Measurements from ENCODE around the gene VSX2.
A peak's percentile ranks its signal among the peaks of the same experiment; 100 is the strongest.

Gene VSX2

DNA sequence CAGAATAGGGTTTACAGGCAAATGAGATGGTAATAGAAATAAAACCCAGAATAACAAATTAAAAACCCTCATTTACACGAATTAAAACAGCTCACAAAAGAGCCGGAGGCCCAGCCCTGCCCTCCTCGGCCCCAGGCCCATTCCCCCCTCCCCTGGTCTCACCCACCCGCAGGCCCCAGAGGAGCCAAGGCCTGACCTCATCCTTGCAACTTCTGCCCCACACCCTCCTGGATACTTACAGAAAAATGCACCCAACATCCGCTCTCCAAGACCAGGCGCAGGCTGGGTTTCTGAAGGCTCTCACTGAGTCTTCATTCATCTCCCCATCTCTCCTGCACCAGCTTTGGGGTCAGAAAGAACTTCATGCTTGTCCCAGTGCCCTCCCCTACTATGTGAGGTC, 16.2 kb upstream of the VSX2 start:
- no peak for DNase-seq

DNA sequence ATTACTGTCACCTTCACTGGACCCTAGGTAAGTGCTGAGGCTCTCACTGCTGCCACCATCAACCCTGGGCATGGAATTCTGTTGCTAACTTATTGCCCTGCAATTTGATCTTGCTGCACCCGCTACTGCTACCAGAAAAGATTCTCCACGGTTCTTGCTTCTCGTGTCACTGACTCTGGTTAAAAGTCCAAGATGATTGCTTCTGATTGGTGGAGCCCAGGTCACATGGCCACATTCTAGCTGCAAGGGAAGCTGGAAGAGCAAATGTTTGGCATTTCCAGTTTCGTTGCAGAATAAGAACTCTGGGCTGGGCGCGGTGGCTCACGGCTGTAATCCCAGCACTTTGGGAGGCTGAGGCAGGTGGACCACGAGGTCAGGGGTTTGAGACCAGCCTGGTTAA, 7.5 kb upstream of the VSX2 start:
- DNase-seq, result no peak

DNA sequence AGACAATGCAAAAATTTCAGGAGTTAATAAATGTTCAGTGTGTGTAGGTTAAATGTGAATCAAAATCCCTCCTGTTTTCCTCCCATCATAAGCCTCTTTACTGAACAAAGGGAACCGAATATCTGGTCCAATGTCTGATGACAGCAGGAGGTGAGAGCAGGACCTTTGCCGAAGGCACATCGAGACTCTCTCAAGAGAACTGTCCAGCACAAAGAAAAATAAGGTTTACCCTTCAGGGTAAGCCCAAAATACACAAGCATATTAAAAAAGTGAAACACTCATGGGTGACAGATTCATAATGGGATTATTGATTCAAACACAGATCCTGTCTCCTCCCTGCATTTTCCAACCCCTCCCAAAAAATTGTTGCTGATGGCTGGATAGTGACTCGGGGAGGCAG, 4.2 kb upstream of the VSX2 start:
- no peak for DNase-seq

DNA sequence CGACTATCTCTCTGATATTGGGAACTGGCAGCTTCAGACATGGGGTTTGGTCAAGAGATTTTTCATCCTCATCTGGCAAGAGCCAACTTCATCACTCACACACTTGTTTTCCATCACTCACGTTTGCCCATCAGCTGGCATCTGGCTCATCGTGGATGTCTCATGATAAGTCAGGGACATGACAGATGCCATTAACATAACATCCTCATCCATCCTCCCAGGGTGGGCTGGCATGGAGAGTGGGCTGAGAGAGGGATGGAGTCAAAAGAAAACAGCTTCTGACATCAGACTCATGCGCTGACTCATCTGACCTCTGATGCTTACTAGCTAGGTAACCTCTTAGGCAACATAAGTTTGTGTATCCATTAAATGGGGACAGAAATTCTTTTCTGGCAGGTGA, 1.8 kb upstream of the VSX2 start:
- DNase-seq, result no peak

DNA sequence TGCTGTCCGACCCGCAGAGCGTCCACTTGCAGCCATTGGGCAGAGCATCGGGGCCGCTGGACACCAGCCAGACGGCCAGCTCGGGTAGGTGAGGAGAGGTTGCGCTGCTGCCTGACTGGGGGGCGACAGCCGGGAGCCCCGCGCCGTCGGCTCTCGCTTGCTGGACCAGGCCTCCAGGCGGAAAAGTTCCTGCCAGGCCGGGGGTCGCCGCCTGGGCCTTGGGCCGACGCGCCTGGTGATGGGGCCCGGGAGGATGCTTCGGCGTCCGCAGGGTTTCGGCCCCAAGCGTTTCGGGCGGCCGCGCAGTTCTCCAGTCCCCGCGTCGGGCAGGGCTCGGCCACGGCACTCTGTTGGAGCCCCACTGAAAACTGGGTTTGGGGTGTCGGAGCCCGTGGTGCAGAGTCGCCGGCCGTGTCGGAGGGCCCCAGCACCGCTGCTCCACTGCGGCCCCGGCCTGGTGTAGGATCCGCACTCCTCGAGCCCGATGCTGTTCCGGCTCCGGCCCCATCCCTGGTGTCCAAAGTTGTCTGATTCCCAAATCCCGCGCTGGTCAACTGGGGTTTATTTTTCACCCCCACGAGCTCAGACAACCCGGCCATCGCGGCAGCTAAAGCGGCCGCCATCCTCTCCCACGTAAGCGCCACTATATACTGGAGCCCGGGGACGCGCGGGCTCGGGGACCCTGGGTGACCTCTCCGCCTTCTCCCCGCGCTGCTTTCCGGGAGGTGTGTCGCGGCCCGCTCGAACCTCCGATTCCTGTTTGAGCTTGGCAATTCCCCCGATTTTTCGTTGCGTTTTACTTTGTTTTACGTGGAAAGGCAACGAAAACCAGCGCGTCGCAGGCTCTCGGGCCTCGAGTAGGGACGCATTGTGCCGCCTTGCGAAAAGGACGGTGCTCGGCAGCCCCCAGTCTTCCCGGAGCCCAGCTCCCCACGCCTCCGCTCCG, 872 bp downstream of the VSX2 start:
- no peak for DNase-seq

DNA sequence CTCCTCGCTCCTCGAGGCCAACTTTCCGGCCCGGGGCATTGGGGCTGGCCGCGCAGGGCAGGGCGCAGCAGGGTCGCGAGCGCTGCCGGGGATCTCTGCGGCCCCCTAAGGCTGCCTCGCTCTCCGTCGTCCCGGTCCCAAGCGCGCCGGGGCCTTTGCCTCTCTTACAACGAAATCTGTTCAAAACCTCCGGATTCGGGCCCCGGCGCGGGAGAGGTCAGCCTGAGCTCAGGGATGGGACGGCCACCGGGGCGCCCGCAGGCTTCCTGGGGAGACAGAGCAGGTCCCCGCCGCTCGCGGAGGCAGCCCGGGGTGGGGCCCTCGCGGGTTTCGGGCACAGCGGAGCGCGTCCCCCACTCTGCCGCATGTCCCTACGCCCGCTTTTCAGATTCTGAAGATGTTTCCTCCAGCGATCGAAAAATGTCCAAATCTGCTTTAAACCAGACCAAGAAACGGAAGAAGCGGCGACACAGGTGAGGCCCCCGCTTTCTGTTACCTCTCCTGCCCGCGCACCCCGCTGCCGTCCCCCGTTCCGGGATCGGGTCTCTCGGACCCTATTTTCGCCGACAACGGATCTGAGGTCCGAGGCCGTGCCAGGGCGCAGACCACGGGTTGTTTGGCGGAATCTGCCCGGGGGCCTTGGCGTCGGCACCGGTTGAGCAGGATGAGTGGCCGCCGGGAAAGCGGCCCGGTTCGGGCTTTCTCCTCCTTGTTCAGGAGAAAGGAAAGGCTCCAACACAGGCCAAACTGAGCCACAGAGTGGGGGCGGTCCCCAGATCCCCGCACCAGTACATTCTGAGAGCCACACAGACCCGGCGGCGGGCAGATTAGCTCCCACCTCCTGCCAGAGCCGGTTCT, 1.8 kb downstream of the VSX2 start:
- DNase-seq, result peak; percentile 26

DNA sequence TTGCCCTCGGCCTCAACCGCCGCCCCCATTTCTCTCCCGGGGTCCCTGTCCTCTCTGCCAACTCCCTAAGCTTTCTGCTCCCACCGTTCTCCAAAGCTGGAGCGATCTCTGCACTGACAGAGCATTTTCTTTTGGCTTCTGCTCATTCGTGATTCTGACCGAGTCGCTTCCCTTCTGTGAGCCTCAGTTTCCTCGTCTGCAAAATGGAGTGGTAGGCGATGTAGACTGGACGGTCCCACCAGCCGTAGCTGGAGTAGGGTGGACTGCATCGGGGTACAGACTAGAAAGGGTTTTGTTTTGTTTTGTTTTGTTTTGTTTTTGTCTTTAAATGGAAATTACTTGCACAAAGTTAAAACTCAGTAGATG, 2.4 kb downstream of the VSX2 start:
- no peak for DNase-seq

DNA sequence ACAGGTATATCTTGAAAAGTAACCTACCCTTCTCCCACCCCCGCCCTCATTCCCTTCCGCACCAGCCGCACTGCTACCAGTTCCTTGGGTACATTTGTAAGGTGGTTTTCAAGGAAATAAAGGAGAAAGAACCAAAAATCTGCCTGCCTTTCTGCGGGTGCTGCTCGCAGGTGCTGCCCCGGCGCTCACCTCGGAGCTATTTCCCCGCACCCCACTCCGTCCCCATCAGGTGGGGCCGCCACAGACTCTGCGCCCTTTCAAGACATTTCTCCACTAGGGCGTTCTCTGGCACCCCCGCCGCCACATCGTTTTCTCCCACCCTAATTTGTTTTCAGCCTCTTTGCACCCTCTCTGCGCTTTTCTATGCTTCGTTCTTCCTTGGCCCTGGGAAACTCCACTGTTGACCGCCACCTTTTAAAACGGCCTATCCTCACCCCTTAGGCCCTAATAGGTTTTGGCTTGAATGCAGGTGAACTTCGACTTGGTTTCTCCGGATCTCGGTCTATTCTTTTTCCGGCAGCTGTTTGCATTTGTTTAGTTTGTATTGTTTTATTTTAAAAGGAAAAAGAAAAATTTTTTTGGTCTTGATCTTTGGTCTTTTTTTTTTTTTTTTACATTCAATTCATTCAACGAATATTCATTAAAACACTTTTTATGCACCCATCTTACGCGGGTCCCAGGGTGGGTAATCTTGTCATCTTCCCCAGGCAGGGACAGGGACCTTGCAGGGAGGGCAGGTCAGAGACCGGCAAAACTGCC, 3.0 kb downstream of the VSX2 start:
- DNase-seq, result no peak

DNA sequence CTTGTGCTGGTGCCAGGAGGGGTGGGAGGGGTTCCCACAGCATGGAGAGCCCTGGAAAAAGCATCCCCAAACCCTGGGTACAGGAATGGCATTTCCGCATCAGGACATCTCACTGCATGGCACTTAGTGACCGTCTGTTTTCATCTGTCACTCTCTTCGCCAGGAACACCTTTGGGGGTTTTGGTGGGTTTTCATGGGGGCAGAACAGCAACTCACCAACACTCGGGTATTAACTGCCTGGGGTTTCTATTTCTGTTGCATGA, 3.5 kb downstream of the VSX2 start:
- DNase-seq, result no peak

DNA sequence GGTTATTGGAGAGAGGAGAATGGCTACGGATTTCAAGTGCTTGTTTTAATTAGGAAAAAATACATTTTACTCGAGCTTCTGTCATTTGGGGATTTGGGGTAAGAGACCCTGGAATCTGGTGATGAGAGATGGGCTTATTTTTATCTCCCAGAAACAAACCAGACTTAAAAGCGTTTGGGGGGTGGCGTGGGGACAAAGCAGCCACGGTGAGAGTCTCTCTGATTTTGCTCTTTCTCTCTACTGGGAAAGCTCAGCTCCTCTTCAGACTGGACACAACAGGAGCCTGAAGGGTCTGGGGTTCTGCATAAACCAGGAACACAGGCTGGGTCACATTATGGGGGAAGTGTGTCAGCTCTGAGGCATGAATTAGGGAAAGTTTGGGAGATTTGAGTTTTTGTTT, 3.8 kb downstream of the VSX2 start:
- no peak for DNase-seq

DNA sequence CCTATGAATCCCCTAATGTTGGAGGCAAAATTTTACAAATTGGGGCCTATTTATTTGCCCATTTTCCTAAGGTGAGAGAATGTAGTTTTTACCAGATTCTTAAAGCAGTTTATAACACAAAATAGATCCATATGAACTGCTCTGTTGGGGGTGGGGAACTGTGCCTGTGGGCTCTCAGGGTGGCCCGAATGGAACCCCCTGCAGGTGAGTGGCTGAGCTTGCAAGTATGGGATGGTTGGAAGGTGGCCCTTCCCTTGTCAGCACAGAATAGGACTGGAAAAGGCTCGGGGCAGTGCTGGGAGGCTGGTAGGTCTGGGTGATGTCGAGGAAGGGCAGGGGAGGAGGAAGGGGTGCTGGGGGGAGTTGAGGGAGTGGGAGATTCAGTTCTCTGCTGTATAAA, 4.9 kb downstream of the VSX2 start:
- no peak for DNase-seq

DNA sequence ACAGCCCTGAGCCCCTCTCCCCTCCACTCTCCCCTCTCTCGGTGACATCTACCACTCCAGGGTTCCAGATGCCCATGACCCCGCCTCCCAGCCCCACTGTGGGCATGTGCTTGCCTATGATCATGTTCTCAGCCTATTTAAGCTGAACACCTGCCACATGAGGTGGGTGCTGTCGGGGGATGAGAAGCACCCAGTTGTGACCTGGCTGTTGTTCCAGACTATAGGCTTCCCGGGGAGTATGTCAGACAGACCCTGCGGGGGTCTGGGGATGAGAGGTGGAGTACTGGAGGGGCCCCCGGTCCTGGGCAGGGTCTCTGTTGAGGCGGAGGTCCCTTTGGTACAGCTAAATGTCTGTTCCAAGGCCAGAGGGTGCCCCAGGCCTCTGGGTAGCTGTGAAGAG, 6.0 kb downstream of the VSX2 start:
- DNase-seq, result no peak

DNA sequence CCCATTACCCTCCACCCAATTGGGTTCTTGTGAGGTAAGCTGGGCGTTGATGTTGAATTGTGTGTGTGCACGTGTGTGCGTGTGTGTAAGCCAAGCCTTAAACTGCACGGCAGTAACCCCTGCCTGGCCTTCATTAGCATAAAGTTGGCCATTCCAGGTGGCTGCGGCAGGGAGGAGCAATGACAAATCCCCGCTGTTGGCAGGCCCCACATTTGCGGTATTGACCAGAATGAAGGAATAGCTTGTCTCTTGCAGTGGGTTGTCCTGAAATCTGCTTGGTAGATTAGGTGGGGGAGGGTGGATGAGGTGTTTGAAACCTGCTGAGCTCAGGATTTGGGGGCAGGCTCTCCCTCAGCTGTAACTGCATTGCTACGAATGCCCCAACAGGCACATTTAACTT, 7.3 kb downstream of the VSX2 start:
- DNase-seq, result no peak

DNA sequence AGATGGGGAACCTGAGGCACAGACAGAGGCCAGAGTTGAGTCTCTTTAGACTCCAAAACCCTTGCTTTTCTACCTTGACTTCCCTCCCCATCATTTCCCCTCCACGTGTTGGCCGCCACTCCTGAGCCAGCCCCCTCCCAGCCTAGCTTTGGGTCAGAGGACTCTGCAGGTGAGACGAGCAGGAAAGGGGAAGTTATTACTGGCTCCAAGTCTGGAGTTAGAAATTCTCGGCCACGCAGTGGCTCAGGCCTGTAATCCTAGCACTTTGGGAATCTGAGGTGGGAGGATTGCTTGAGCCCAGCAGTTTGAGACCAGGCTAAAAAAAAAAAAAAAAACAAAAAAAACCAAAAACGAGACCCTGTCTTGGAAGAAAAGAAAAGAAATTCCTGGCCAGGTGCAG, 8.8 kb downstream of the VSX2 start:
- DNase-seq, result no peak

DNA sequence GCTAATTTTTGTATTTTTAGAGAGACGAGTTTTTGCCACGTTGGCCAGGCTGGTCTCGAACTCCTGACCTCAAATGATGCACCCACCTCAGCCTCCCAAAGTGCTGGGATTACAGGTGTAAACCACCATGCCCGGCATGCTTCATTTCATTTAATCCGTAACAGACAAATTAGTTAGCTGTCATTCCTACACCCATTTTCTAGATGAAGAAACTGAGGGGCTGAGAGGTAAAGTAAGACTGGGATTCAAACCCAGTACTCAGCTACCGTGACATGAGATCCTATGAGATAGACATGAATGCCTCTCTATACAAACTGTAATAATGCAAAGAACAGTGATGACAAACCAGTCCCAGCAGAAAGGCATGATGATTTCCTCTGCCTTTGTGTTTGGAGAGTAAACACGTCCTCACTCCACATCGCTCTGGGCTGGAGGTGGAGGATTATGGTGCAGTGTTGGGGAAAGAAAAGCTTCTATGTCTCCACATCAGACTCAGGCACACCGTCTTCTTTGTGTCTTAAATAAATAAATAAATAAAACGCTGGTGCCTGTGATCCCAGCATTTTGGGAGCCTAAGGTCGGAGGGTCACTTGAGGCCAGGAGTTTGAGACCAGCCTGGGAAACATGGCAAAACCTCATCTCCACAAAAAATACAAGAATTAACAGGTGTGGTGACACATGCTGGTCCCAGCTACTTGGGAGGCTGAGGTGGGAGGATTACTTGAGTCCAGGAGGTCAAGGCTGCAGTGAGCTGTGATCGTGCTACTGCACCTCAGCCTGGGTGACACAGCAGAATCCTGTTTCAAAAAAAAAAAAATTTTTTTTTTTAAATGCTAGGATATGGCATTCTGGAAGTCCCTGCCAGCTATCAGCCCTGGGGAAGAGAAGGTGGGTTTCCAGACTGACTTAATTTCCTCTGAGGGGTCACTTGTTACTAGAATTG, 10.5 kb downstream of the VSX2 start:
- DNase-seq, result no peak

DNA sequence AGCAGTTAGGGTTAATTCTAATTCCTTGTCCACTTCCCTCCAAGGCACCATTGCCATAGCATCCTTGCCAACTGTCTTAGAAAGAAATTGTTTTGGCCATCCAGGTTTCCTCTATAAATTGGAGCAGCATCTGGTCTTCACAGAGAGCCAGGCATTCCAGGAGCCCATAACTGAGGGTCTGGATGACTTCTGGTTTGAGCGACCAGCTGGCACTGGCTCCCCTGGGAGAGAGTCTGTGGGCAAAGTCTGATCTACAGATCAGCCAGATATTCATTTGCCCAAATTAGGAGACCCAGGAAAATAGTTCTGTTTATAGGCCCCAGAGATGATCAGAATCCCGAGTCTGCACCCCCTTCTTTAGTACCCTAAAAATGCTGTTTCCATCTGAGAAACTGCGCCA, 16.0 kb downstream of the VSX2 start:
- DNase-seq, result no peak

DNA sequence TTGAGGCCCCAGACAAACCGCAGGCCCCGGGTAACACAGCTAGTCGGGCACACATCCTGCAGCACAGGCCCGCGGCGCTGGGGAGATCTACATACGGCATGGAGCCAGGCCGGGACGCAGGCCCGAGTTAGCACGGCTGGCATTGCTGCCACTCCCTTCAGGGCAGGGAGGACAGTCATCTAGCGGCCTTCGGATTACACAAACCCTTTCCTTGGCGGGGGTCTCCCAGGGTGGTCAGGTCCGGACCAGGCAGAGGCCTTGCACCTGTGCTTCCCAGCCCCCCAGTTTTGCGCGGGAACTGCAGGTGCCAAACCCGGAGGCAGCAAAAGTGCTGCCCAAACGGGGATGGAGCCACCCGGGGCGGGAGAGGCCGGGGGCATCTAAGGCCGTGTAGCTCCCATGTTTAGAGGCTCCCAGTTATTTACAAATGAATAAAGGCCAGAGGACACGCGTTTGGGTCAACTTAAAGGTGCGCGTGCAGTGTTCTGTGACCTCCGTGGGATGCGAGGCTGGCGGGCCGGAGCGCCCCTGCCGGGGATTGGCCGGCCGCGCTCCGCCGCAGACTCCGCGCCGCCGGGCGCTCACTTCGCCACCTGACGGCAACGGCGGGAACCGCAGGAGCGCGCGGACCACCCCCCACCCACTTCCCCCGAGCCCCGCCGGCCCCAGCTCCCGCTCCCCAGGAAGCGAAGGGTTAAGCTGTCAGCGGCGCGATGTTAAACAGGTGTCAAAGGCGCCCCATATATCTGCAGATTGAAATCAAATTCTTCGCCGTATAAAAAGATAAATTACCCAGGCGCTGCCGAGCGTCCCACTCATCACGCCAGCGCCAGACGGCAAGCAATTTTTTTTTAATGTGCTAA, 18.1 kb downstream of the VSX2 start:
- DNase-seq, result peak; percentile 77

DNA sequence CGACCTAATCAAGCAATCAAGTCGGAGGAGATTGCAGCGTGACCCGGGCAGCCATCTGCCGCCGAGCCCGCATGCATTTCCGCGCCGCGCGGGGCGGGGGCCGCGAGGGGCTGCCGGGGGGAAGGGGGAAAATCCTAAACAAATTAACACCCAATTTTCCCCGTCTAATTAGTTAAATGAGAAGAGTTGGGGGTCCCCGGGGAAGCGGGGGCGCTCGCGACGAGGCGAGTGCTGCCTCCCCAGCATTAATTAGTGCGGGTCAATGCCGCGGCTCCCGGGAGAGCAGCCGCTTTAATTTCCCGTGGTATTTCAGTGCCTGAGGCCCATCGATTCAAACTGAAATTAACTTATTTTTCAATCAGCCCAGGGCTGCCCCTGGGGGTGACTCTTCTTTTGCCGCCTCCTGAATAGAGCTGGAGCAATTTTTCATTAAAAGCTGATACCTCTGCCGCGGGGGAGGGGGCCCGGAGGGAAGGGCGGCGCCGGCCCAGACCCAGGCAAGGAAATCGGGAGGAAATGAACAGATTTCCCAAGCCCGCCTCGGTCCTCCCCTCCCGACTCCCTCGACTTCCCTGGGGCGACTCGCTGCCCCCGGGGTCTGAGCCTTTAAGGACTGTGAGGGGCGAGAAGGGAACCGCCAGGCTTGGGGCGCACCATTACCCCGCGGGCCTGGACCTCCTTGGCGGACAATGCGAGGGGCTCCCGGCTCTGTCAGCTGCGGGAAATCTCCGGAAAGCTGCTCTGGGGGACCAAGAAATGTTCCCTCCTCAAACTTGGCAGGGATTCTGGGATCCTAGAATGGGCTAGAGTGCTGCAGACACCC, 18.9 kb downstream of the VSX2 start:
- DNase-seq, result no peak

DNA sequence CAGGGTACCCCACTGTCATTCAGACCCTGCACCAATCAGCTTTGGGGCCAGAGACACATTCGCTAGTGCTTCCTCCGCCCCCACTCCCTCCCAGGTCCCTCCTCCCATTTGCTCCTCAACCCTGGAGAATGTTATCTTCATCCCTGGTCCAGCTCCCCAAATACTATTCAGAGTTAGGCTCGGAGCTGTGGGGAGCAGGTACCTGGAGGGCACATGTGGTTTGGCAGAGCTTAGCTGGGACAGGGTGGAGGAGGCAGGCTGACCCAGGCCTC, 19.5 kb downstream of the VSX2 start:
- no peak for DNase-seq

DNA sequence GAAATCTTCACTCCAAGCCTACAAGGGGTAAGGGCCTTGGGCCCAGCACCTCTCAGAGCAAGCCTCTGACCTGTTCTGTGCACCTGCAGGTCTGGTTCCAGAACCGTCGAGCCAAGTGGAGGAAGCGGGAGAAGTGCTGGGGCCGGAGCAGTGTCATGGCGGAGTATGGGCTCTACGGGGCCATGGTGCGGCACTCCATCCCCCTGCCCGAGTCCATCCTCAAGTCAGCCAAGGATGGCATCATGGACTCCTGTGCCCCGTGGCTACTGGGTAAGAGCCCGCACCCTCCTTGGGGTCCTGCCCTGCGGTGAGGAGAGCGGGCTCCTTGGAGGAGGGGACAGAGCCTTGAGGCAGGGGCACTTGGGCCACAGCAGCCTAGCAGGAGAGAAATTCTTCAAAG, 20.3 kb downstream of the VSX2 start:
- no peak for DNase-seq
